Measurements from ENCODE around the gene TYRO3.
"Not testable (repeated sequence)": the region's sequence is repeated elsewhere in the genome, so short reads cannot be mapped to it uniquely, and the experiment has no call there.

TYRO3 gene

DNA sequence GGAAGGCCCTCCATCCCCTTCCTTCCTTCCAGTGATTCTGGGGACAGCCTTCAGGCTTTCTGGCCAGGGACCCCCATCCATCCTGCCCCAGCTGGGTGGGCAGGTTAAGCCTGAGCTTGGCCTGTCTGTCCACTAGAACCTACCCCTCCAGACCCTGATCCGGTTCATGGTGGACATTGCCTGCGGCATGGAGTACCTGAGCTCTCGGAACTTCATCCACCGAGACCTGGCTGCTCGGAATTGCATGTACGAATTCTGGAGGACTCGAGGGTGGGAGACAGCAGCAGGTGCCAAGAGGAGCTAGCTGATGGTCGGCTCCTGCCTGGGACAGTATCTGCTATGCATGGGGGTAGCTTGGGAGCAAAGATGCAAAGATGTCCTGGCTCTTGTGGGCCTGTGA lies 13.9 kb downstream of the TYRO3 start:
- no peak for DNase-seq (ENCODE audit: low spot score)

DNA sequence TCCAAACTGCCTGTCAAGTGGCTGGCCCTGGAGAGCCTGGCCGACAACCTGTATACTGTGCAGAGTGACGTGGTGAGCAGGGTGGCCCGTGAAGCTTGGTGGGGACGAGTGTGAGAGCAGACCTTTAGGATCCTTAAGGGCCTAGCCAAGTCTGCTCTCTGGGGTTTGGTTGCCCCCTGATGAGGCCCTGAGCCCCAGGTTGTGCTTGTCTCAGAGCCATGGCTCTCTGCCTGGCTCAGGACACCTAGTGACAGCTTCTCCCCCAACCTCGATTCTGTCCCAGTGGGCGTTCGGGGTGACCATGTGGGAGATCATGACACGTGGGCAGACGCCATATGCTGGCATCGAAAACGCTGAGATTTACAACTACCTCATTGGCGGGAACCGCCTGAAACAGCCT lies 14.4 kb downstream of the TYRO3 start:
- DNase-seq (ENCODE audit: low spot score), result no peak

GRCh38 chr15:41574158-41574557 lies 15.1 kb downstream of the TYRO3 start:
- no peak for DNase-seq (ENCODE audit: low spot score)

DNA sequence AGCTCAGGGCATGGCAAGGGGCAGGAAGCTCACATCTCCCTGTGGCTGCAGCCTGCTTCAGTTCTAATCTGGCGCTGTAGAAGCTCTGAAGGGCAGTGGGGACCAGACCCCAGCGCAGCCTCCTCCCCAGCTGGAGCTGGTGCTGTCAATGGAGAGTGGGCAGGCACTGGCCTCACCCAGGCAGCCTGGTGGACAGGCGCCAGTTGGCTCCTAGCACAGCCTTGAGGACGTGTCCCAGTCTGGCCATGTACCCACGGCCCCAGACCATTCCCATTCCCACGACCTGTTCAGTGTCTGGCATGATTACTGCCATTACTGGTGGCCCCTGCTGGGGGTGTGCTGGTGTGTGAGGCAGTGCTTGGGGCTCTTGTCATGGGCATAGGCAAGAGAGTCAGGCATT lies 16.3 kb downstream of the TYRO3 start:
- DNase-seq (ENCODE audit: low spot score), result no peak

GRCh38 chr15:41577863-41578735 lies 19.1 kb downstream of the TYRO3 start:
- DNase-seq (ENCODE audit: low spot score), result no peak

DNA sequence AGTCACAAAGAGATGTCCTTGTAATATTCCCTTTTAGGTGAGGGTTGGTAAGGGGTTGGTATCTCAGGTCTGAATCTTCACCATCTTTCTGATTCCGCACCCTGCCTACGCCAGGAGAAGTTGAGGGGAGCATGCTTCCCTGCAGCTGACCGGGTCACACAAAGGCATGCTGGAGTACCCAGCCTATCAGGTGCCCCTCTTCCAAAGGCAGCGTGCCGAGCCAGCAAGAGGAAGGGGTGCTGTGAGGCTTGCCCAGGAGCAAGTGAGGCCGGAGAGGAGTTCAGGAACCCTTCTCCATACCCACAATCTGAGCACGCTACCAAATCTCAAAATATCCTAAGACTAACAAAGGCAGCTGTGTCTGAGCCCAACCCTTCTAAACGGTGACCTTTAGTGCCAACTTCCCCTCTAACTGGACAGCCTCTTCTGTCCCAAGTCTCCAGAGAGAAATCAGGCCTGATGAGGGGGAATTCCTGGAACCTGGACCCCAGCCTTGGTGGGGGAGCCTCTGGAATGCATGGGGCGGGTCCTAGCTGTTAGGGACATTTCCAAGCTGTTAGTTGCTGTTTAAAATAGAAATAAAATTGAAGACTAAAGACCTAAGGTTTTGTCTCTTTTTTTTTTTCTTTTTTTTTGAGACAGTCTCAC lies 19.8 kb downstream of the TYRO3 start:
- DNase-seq (ENCODE audit: low spot score), result no peak

DNA sequence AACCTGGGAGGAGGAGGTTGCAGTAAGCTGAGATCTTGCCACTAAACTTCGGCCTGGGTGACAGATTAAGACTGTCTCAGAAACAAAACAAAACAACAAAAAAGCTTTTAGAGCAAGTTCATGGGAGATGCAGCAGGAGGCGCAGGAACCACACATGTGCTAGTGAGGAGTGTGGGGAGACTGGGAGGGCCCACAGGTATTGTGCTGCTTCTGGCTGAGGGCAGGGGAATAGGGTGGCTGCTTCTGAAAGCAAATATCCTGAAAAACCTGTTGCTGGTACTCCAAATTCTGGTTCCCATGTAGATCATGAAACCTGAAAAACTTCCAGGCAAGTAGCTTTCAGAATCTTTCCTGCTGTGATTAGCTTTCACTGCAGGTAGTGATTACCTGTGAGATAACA lies 22.1 kb downstream of the TYRO3 start:
- DNase-seq (ENCODE audit: low spot score), result no peak

- DNase-seq (ENCODE audit: low spot score), result no peak
These were observed 24.8 kb downstream of the TYRO3 start for GRCh38 chr15:41583795-41584194.

DNA sequence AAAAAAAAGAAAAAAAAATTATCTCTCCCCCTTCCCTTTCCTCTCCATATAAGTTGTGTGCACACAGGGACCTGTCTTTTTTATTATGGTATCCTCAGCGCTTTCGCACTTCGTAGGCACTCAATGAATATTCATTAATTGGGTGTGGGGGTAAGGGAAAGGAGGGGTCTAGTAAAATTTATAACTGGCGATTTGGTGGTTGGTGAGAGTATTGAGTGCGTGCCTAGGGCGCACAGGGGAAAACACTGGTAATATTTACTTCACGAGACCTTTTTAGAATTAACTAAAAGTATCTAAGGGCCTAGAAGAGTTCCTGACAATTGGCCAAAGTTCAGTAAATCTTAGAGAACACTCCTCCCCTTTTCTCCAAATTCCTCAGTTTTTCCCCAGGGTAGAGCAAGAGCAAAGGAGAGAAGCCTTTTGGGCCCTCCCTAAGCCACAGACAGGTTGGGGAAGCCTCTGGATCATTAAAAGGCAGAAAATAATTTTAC lies 25.7 kb downstream of the TYRO3 start:
- no peak for DNase-seq (ENCODE audit: low spot score)

DNA sequence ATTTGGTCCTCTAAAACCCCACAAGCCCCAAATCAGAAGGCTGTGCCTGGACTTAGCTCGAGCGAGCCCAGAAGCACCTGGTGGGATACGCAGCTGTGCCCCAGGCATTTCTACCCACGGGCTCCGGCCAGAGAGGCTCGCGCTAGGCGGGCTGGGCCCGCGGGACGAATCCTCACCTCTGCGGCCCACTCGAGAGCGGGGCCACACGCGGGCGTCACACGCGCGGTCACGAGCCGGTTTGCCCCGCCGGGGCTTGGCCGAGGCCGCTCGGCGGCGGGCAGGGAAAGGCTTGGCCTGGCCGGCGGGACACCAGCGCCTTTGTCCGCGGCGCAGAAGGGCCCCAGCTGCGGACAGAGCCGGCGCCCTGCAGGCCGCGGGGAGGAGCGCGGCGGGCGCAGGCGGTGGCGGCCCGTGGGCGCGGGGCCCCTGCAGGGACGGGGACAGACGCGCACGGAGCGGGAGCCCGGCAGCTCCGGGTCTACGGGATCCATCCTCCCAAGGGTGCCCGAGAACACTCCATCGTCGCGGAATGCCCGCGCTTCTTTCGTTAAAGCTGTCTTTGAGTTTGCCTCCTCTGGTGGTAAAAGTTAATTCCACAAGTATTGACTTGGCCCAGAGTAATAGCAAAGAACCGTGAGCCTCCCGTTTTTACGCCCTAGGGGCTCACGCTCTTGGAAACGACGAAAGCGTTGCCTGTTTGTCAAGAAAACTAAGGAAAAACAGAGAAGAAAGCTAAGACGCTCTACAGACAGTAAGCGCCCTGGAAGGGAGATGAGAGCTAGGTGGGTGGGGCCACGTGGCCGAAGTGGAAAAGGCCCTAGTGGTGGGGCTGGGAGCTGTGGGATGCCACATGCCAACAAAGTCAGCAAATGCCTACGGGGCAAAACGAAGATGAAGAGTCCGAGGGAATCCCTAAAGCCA lies 26.4 kb downstream of the TYRO3 start:
- DNase-seq (ENCODE audit: low spot score), result no peak

DNA sequence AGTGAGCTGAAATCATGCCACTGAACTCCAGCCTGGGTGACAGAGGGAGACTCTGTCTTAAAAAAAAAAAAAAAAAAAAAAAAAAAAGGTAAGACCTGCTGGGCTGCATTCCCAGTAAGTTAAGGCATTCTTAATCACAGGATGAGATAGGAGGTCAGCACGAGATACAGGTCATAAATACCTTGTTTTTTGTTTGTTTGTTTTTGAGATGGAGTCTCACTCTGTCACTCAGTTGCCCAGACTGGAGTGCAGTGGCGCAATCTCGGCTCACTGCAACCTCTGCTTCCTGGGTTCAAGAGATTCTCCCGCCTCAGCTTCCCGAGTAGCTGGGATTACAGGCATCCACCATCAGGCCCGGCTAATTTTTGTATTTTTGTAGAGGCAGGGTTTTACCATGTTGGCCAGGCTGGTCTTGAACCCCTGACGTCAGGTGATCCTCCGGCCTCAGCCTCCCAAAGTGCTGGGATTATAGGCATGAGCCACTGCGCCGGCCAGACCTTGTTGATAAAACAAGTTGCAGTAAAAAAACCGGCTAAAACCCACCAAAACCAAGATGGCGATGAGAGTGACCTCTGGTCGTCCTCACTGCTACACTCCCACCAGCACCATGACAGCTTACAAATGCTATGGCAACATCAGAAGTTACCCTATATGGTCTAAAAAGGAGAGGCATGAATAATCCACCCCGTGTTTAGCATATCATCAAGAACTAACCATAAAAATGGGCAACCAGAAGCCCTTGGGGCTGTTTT lies 27.7 kb downstream of the TYRO3 start:
- DNase-seq (ENCODE audit: low spot score), result not testable (repeated sequence)

DNA sequence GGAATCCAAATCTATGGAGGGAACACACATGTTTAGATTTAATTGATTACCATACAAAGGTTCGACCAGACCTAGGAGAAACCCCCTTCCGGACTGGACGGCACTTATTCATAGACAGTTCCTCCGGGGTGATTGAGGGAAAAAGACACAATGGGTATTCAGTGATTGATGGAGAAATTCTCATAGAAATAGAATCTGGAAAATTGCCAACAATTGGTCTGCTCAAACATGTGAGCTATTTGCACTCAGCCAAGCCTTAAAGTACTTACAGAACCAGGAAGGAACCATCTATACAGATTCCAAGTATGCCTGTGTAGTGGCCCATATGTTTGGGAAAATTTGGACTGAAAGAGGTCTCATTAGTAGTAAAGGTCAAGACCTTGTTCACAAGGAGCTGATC lies 30.0 kb downstream of the TYRO3 start:
- DNase-seq (ENCODE audit: low spot score), result not testable (repeated sequence)

DNA sequence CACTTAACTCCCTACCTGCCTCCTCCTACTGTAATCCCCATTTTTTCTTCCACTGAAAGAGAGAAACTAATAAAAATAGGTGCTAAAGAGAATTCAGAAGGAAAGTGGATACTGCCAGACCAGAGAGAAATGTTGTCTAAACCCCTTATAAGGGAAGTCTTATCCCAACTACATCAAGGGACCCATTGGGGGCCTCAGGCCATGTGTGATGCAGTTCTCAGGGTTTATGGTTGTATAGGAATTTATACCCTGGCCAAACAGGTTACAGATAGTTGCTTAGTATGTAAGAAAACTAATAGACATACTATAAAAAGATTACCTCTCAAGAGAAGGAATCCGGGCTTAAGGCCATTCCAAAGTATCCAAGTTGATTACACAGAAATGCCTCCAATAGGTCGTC lies 30.6 kb downstream of the TYRO3 start:
- DNase-seq (ENCODE audit: low spot score), result not testable (repeated sequence)

DNA sequence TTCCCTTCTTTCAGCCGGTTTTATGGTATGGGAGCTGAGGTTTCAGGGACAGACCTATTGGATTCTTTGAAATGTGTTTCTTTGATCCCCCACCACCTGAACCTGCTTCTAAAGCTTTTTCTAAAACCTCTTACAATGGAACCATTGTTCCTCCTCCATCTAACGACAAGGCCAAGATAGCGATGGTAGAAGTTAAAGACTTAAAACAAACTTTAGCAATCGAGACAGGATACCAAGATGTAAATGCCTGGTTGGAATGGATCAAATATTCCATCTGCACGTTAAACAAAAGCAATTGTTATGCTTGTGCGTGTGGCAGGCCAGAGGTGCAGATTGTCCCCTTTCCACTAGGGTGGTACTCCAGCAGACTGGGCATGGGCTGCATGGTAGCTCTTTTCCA lies 32.2 kb downstream of the TYRO3 start:
- DNase-seq (ENCODE audit: low spot score), result not testable (repeated sequence)

- DNase-seq (ENCODE audit: low spot score), result not testable (repeated sequence)
These were observed 33.7 kb downstream of the TYRO3 start for GRCh38 chr15:41592718-41593117.

GRCh38 chr15:41594801-41595746 lies 36.1 kb downstream of the TYRO3 start:
- DNase-seq (ENCODE audit: low spot score), result no peak

DNA sequence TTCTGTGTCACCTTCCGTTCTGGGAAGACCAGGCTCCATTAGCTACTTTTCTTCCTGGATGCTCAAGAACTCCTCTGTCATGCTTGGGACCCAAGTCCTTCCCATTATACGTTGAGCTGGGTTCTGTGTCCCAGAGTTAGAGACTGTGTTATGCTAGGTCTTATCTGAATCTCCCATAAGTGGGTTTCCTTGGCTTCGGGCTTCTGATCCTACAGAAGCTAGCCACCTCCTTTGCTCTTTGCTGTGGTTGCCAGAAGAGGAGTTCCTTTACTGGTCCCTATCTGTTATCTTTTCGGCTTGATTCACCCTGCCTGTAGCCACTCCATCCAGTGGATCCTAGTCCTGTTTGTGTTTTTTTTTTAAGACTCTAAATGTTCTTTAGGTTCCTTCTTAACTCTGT lies 38.0 kb downstream of the TYRO3 start:
- no peak for DNase-seq (ENCODE audit: low spot score)

- no peak for DNase-seq (ENCODE audit: low spot score)
These were observed 38.8 kb downstream of the TYRO3 start for GRCh38 chr15:41597787-41598186.

- no peak for DNase-seq (ENCODE audit: low spot score)
These were observed 40.0 kb downstream of the TYRO3 start for GRCh38 chr15:41599061-41599460.

DNA sequence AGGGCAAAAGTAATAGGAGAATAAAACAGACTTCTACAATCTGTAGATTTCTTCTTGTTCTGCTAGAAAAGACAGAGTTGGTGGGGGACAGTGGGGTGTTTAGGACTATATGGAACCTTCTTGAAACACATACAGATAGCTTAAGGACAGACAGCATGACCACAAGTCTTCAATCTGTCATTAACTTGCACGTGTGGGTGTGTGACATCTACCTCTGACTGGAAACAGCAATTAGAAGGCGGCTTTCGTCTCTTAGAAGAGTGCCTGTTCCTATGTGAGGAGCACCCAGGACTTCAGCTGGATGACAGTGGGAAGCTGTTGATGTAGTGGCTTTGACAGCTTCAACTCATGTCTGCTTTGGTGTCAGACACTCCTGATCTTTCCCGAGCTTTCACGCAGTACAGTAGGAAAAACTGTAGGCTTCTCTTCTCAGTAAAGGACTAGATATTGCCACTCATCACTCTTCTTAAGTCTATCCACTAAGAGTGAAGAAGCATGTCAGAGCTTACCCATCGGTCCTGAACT lies 44.5 kb downstream of the TYRO3 start:
- no peak for DNase-seq (ENCODE audit: low spot score)

Measured in SK-N-DZ (cell line).